DOHH2 (cell line): Measurements from ENCODE around the gene RBM33.

ENCODE experiments used
- CTCF ChIP-seq: fragments of 200-600 bp; sonication (generic); IDR thresholded peaks from one replicate; pipeline ENCODE4 v1.5.1; 2014; ENCODE audit warnings: antibody characterized with exemption, mild to moderate bottlenecking, low read depth, low read length; ENCODE audit not compliant: poor library complexity, severe bottlenecking
- EZH2phosphoT487 ChIP-seq: fragments of 200-600 bp; sonication (generic); IDR thresholded peaks from 2 replicates; pipeline ENCODE4 v1.6.1; 2017; ENCODE audit warnings: borderline replicate concordance, mild to moderate bottlenecking, antibody characterized with exemption, low read length, moderate library complexity, mixed read lengths

DNA sequence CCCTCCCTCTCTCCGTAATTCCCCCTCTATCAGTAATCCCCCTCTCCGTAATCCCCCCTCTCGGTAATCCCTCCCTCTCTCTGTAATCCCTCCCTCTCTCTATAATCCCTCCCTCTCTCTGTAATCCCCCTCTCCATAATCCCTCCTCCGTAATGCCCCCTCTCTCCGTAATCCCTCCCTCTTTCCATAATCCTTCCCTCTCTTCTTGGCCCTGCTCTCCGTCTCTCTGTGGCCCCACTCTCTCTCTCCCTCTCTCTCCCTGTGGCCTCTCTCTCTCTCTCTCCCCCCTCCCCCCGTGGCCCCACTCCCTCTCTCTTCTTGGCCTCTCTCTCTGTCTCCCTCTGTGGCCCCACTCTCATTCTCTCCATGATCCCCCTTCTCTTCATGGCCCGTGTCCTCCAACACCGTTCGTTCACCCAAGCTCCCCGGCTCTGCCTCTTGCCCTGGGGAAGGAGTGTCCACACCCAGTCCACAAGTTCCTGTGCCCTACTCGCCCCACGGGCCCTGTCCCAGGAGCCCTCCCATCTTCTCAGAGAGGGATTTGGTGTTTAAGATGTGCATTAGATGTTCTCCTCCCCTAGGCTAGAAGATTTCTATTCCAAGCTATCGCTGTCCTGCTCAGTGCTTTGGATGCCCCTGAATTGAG, 148.0 kb downstream of the RBM33 start:
- no peak for TF ChIP-seq CTCF
- no peak for TF ChIP-seq EZH2phosphoT487
